B cell (primary cell): Measurements from ENCODE around the gene PPP2R2B.

Experiments used
- CTCF ChIP-seq: fragments of 200-600 bp; IDR thresholded peaks from one replicate; pipeline ENCODE4 v1.8.0; 2022; ENCODE audit warnings: antibody characterized with exemption, mild to moderate bottlenecking
- EZH2 ChIP-seq: IDR thresholded peaks from 2 replicates; pipeline ENCODE4 v1.6.1; 2012; ENCODE audit warnings: borderline replicate concordance, low read depth, mild to moderate bottlenecking, moderate library complexity, low read length; ENCODE audit not compliant: insufficient read depth, poor library complexity, severe bottlenecking

- TF ChIP-seq CTCF, result no peak
- TF ChIP-seq EZH2, result no peak
Measured at GRCh38 chr5:146745931-146746577, 132.5 kb downstream of the PPP2R2B start.
